NCI-H226 (cell line): ENCODE measurements around the gene PRKAA2.

Experiments used
- DNase-seq: peaks from one replicate; pipeline ENCODE4 v3.0.0-alpha.2; 2015

Gene PRKAA2

GRCh38 chr1:56726706-56727105 lies 81.6 kb downstream of the PRKAA2 start:
- no peak for DNase-seq

- DNase-seq, result no peak
These were observed 83.8 kb downstream of the PRKAA2 start for GRCh38 chr1:56728964-56729363.

- no peak for DNase-seq
These were observed 100.1 kb downstream of the PRKAA2 start for GRCh38 chr1:56745231-56745630.

GRCh38 chr1:56754708-56755479 lies 109.8 kb downstream of the PRKAA2 start:
- no peak for DNase-seq

- no peak for DNase-seq
These were observed 110.8 kb downstream of the PRKAA2 start for GRCh38 chr1:56755911-56756310.

- DNase-seq, result peak; percentile 18
These were observed 113.0 kb downstream of the PRKAA2 start for GRCh38 chr1:56758135-56758534.

- DNase-seq, result no peak
These were observed 113.7 kb downstream of the PRKAA2 start for GRCh38 chr1:56758794-56759193.
